Measurements from ENCODE around the gene NCOA5. TPM values are rescaled to one million over a fixed set of nuclear protein-coding genes. Genes with fewer than 3 reads are reported as not detected.

NCOA5 gene
- total RNA-seq, 1 experiment from 2014 or later = 55.4 TPM

- CTCF ChIA-PET = no interaction called here
- no peak for DNase-seq (ENCODE audit: low spot score)
- H3K27me3 ChIP-seq (replicated peaks; ENCODE audit: insufficient read depth, low read depth, low read length, poor library complexity) = peaks cover 36% of the 10 kb centered on the region
- H3K9me3 ChIP-seq (ENCODE audit: low read depth, low read length, poor library complexity, severe bottlenecking) = no peaks in the 10 kb centered on the region
- intact Hi-C loops (cut with micrococcal nuclease; ENCODE audit: unreplicated experiment) = no loop called here
- no peaks in the 10 kb centered on the region for H3K36me3 ChIP-seq (ENCODE audit: insufficient read depth, low read length, poor library complexity, severe bottlenecking)
- no peak overlapping the region for H3K4me3 ChIP-seq (ENCODE audit: low read depth, low read length, poor library complexity, severe bottlenecking)
- POLR2A ChIA-PET (ENCODE audit: low non-redundant PET) = no interaction called here
- no peak overlapping the region for H3K27ac ChIP-seq (ENCODE audit: low read depth, low read length, poor library complexity, severe bottlenecking)
- TF ChIP-seq EZH2 (IDR thresholded peaks at IDR 0.05; ENCODE audit: borderline replicate concordance, low read depth, low read length, poor library complexity, severe bottlenecking) (no peak), CTCF (conservative IDR thresholded peaks at IDR 0.05; ENCODE audit: low read depth, low read length) (no peak)
- BruUV-seq (replicated peaks) = no TSS peak
- no peaks in the 10 kb centered on the region for H3K4me1 ChIP-seq (ENCODE audit: insufficient read depth, low read length, poor library complexity, severe bottlenecking)
Measured at GRCh38 chr20:46035253-46035652, 54.5 kb downstream of the NCOA5 start.

GRCh38 chr20:46034039-46034438 is 55.7 kb downstream of the NCOA5 start:
- no peaks in the 10 kb centered on the region for H3K9me3 ChIP-seq (ENCODE audit: low read depth, low read length, poor library complexity, severe bottlenecking)
- H3K27ac ChIP-seq (ENCODE audit: low read depth, low read length, poor library complexity, severe bottlenecking) = no peak overlapping the region
- ChIA-PET POLR2A (ENCODE audit: low non-redundant PET) (no interaction called here), CTCF (no interaction called here)
- H3K4me3 ChIP-seq (ENCODE audit: low read depth, low read length, poor library complexity, severe bottlenecking) = no peak overlapping the region
- no TSS peak for BruUV-seq (replicated peaks)
- no peaks in the 10 kb centered on the region for H3K36me3 ChIP-seq (ENCODE audit: insufficient read depth, low read length, poor library complexity, severe bottlenecking)
- DNase-seq (ENCODE audit: low spot score) = no peak
- H3K27me3 ChIP-seq (replicated peaks; ENCODE audit: insufficient read depth, low read depth, low read length, poor library complexity) = peaks cover 48% of the 10 kb centered on the region
- TF ChIP-seq EZH2 (IDR thresholded peaks at IDR 0.05; ENCODE audit: borderline replicate concordance, low read depth, low read length, poor library complexity, severe bottlenecking) (no peak), CTCF (conservative IDR thresholded peaks at IDR 0.05; ENCODE audit: low read depth, low read length) (no peak)
- intact Hi-C loops (cut with micrococcal nuclease; ENCODE audit: unreplicated experiment) = no loop called here
- no peaks in the 10 kb centered on the region for H3K4me1 ChIP-seq (ENCODE audit: insufficient read depth, low read length, poor library complexity, severe bottlenecking)

GRCh38 chr20:46031701-46032254 is 58.0 kb downstream of the NCOA5 start:
- Histone ChIP-seq H3K36me3 (ENCODE audit: insufficient read depth, low read length, poor library complexity, severe bottlenecking) (no peaks in the 10 kb centered on the region), H3K9me3 (ENCODE audit: low read depth, low read length, poor library complexity, severe bottlenecking) (no peaks in the 10 kb centered on the region), H3K27ac (ENCODE audit: low read depth, low read length, poor library complexity, severe bottlenecking) (no peak overlapping the region), H3K4me3 (ENCODE audit: low read depth, low read length, poor library complexity, severe bottlenecking) (peak overlapping the region; percentile 21), H3K27me3 (replicated peaks; ENCODE audit: insufficient read depth, low read depth, low read length, poor library complexity) (peaks cover 61% of the 10 kb centered on the region), H3K4me1 (ENCODE audit: insufficient read depth, low read length, poor library complexity, severe bottlenecking) (no peaks in the 10 kb centered on the region)
- no TSS peak for BruUV-seq (replicated peaks)
- intact Hi-C loops (cut with micrococcal nuclease; ENCODE audit: unreplicated experiment) = no loop called here
- TF ChIP-seq EZH2 (IDR thresholded peaks at IDR 0.05; ENCODE audit: borderline replicate concordance, low read depth, low read length, poor library complexity, severe bottlenecking) = no peak
- no peak for TF ChIP-seq CTCF (conservative IDR thresholded peaks at IDR 0.05; ENCODE audit: low read depth, low read length)
- CTCF ChIA-PET = interaction anchor here (0.6 to 1.0 kb wide), 2 partner anchors 26 to 535 kb away, joined by 3 to 5 read pairs; no protein-coding TSS in a partner anchor
- POLR2A ChIA-PET (ENCODE audit: low non-redundant PET) = interaction anchor here (0.5 to 0.6 kb wide), 2 partner anchors 51 to 97 kb away, joined by 6 to 11 read pairs; no protein-coding TSS in a partner anchor
- DNase-seq (ENCODE audit: low spot score) = peak; percentile 47
